Endothelial cell of umbilical vein (primary cell): ENCODE data around the gene INPP5F.

Experiments
- POLR2A ChIP-seq: IDR thresholded peaks from 2 replicates; pipeline ENCODE4 v1.6.1; 2012; ENCODE audit warnings: low read depth, mild to moderate bottlenecking, control low read depth, low read length
- TF ChIP-seq, protein P1 (sequence below), 2 donors: IDR thresholded peaks; 1 replicate in 1 of 2; 2 replicates in 1 of 2; pipeline ENCODE4 v1.5.1; 2011; ENCODE audit warnings: low read length in 2 of 2, mild to moderate bottlenecking in 2 of 2, moderate library complexity in 2 of 2, control low read depth in 1 of 2, inconsistent platforms in 1 of 2, low read depth in 1 of 2; ENCODE audit not compliant: insufficient read depth in 1 of 2; ENCODE audit errors: extremely low read depth in 1 of 2
- TF ChIP-seq, protein P2 (sequence below): IDR thresholded peaks from 2 replicates; pipeline ENCODE4 v1.6.1; 2011; ENCODE audit not compliant: insufficient read depth, insufficient read length

DNA sequence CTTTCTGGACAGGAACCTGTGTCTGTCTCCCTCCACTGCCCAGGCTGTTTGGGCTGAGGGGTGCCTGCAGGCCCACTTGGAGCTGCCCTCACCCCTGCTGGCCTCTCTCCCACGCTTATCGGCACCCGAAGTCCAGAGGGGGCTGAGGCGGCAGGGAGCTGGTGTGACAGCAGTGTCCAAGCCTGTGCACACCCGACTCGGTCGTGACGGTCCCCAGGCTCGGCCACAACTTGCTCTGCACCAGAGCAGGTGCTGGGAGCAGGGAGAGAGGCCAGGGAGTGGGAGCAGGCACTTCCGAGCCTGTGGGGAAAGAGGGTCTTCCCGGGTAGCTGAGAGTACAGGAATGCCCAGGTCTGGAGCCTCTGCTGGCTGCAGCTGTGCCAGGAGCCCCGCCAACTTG, 23.0 kb downstream of the INPP5F start:
- TF ChIP-seq POLR2A, result no peak
- TF ChIP-seq, protein P1, sequence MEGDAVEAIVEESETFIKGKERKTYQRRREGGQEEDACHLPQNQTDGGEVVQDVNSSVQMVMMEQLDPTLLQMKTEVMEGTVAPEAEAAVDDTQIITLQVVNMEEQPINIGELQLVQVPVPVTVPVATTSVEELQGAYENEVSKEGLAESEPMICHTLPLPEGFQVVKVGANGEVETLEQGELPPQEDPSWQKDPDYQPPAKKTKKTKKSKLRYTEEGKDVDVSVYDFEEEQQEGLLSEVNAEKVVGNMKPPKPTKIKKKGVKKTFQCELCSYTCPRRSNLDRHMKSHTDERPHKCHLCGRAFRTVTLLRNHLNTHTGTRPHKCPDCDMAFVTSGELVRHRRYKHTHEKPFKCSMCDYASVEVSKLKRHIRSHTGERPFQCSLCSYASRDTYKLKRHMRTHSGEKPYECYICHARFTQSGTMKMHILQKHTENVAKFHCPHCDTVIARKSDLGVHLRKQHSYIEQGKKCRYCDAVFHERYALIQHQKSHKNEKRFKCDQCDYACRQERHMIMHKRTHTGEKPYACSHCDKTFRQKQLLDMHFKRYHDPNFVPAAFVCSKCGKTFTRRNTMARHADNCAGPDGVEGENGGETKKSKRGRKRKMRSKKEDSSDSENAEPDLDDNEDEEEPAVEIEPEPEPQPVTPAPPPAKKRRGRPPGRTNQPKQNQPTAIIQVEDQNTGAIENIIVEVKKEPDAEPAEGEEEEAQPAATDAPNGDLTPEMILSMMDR (IDR thresholded peaks at IDR 0.05; ENCODE audit: extremely low read depth in 1 of 2, insufficient read depth in 1 of 2, low read depth in 1 of 2, low read length in 2 of 2), result no peak
- TF ChIP-seq, protein P2, sequence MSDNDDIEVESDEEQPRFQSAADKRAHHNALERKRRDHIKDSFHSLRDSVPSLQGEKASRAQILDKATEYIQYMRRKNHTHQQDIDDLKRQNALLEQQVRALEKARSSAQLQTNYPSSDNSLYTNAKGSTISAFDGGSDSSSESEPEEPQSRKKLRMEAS, result no peak
